Measurements from ENCODE around the gene PGBD1. TPM values are rescaled to one million over a fixed set of nuclear protein-coding genes. Genes with fewer than 3 reads are reported as not detected.

Gene PGBD1
- total and polyA plus RNA-seq, 2 donors (not counting 3 experiments of a cell fraction or from before 2014, with no cell fraction given): 4.2 to 9.6 TPM

- BruUV-seq (replicated peaks): no TSS peak
- POLR2A ChIA-PET: no interaction called here
Measured at GRCh38 chr6:28312939-28313338, 31.6 kb downstream of the PGBD1 start.

GRCh38 chr6:28315628-28316027, 34.3 kb downstream of the PGBD1 start:
- no peaks in the 10 kb centered on the region for H3K9me1 ChIP-seq (replicated peaks; ENCODE audit: control insufficient read depth, extremely low read depth, insufficient read depth, low read length)
- dilution Hi-C loops (cut with MboI; ENCODE audit: extremely low pct_ligation_motif_present, low sequenced_read_pairs): no loop called here

More at GRCh38 chr6:28312939-28313338, 31.6 kb downstream of the PGBD1 start:
- DNase-seq (ENCODE audit: low read depth, low spot score) (no peak), FAIRE-seq (no peak)
- H2AFZ ChIP-seq (ENCODE audit: low read depth, low read length): no peak overlapping the region
- TF ChIP-seq POLR2A (IDR thresholded peaks at IDR 0.05; ENCODE audit: low read depth, low read length) (no peak), EZH2 (IDR thresholded peaks at IDR 0.05; ENCODE audit: borderline replicate concordance, low read depth, low read length, severe bottlenecking) (no peak), JUN (IDR thresholded peaks at IDR 0.05; ENCODE audit: borderline replicate concordance, insufficient read depth, insufficient read length, low read depth) (no peak), GATA2 (IDR thresholded peaks at IDR 0.05; ENCODE audit: insufficient read depth, insufficient read length, low read depth, low read length) (no peak), FOS (IDR thresholded peaks at IDR 0.05; ENCODE audit: borderline replicate concordance, insufficient read depth, low read length) (no peak), MYC (IDR thresholded peaks at IDR 0.05; ENCODE audit: low read depth, low read length) (no peak)
- TF ChIP-seq, protein P1, sequence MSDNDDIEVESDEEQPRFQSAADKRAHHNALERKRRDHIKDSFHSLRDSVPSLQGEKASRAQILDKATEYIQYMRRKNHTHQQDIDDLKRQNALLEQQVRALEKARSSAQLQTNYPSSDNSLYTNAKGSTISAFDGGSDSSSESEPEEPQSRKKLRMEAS (IDR thresholded peaks at IDR 0.05; ENCODE audit: insufficient read depth, insufficient read length): no peak
- no peaks in the 10 kb centered on the region for H3K79me2 ChIP-seq (ENCODE audit: control insufficient read depth, insufficient read depth, low read length)
- H3K4me1 ChIP-seq (ENCODE audit: control insufficient read depth, extremely low read depth, insufficient read depth, low read length): no peaks in the 10 kb centered on the region
- no peaks in the 10 kb centered on the region for H3K27me3 ChIP-seq (ENCODE audit: control insufficient read depth in 2 of 2, insufficient read depth in 2 of 2, low read length in 2 of 2)
- no peak overlapping the region for H3K9ac ChIP-seq (replicated peaks; ENCODE audit: extremely low read depth, insufficient read depth, low read length)
- no peak overlapping the region for H3K27ac ChIP-seq (ENCODE audit: insufficient read depth, low read depth, low read length)
- no peak overlapping the region for H3K4me3 ChIP-seq (replicated peaks in 1 of 3; ENCODE audit: insufficient read depth in 1 of 3, low read depth in 1 of 3, low read length in 3 of 3)
- peaks cover 2% of the 10 kb centered on the region for H4K20me1 ChIP-seq (replicated peaks; ENCODE audit: control insufficient read depth, extremely low read depth, insufficient read depth, low read length)
- H3K36me3 ChIP-seq (ENCODE audit: control insufficient read depth in 2 of 2, extremely low read depth in 1 of 2, insufficient read depth in 2 of 2, low read length in 2 of 2): no peaks in the 10 kb centered on the region
- H3K4me2 ChIP-seq (ENCODE audit: insufficient read depth, low read length): no peak overlapping the region
- no peaks in the 10 kb centered on the region for H3K9me3 ChIP-seq (replicated peaks; ENCODE audit: control insufficient read depth, insufficient read depth, low read length)
- H3K9me1 ChIP-seq (replicated peaks; ENCODE audit: control insufficient read depth, extremely low read depth, insufficient read depth, low read length): no peaks in the 10 kb centered on the region
- intact Hi-C loops (cut with micrococcal nuclease): no loop called here
- CTCF ChIA-PET: interaction anchor here (0.9 kb wide), 1 partner anchor 43 kb away, joined by 3 read pairs; no protein-coding TSS in a partner anchor
- dilution Hi-C loops (cut with MboI; ENCODE audit: extremely low pct_ligation_motif_present, low sequenced_read_pairs): no loop called here

More at GRCh38 chr6:28315628-28316027, 34.3 kb downstream of the PGBD1 start:
- no peak overlapping the region for H2AFZ ChIP-seq (ENCODE audit: low read depth, low read length)
- H4K20me1 ChIP-seq (replicated peaks; ENCODE audit: control insufficient read depth, extremely low read depth, insufficient read depth, low read length): peaks cover 2% of the 10 kb centered on the region
- no peaks in the 10 kb centered on the region for H3K36me3 ChIP-seq (ENCODE audit: control insufficient read depth in 2 of 2, extremely low read depth in 1 of 2, insufficient read depth in 2 of 2, low read length in 2 of 2)
- POLR2A ChIA-PET: no interaction called here
- H3K4me1 ChIP-seq (ENCODE audit: control insufficient read depth, extremely low read depth, insufficient read depth, low read length): no peaks in the 10 kb centered on the region
- no peak overlapping the region for H3K9ac ChIP-seq (replicated peaks; ENCODE audit: extremely low read depth, insufficient read depth, low read length)
- H3K4me2 ChIP-seq (ENCODE audit: insufficient read depth, low read length): no peak overlapping the region
- H3K27ac ChIP-seq (ENCODE audit: insufficient read depth, low read depth, low read length): no peak overlapping the region
- CTCF ChIA-PET: no interaction called here
- DNase-seq (ENCODE audit: low read depth, low spot score) (no peak), FAIRE-seq (no peak)
- H3K27me3 ChIP-seq (ENCODE audit: control insufficient read depth in 2 of 2, insufficient read depth in 2 of 2, low read length in 2 of 2): no peaks in the 10 kb centered on the region
- no peak overlapping the region for H3K4me3 ChIP-seq (replicated peaks in 1 of 3; ENCODE audit: insufficient read depth in 1 of 3, low read depth in 1 of 3, low read length in 3 of 3)
- no TSS peak for BruUV-seq (replicated peaks)
- TF ChIP-seq FOS (IDR thresholded peaks at IDR 0.05; ENCODE audit: borderline replicate concordance, insufficient read depth, low read length): no peak
- TF ChIP-seq POLR2AphosphoS5 (IDR thresholded peaks at IDR 0.05; ENCODE audit: insufficient read depth, low read depth, low read length): no peak
- TF ChIP-seq MYC (IDR thresholded peaks at IDR 0.05; ENCODE audit: low read depth, low read length): no peak
- TF ChIP-seq CTCF (IDR thresholded peaks at IDR 0.05; ENCODE audit: extremely low read depth in 1 of 2, insufficient read depth in 1 of 2, low read depth in 1 of 2, low read length in 2 of 2): no peak
- TF ChIP-seq POLR2A (IDR thresholded peaks at IDR 0.05; ENCODE audit: low read depth, low read length): no peak
- no peak for TF ChIP-seq EZH2 (IDR thresholded peaks at IDR 0.05; ENCODE audit: borderline replicate concordance, low read depth, low read length, severe bottlenecking)
- TF ChIP-seq JUN (IDR thresholded peaks at IDR 0.05; ENCODE audit: borderline replicate concordance, insufficient read depth, insufficient read length, low read depth): no peak
- TF ChIP-seq, protein P1 (IDR thresholded peaks at IDR 0.05; ENCODE audit: insufficient read depth, insufficient read length): no peak
- TF ChIP-seq GATA2 (IDR thresholded peaks at IDR 0.05; ENCODE audit: insufficient read depth, insufficient read length, low read depth, low read length): no peak
- intact Hi-C loops (cut with micrococcal nuclease): no loop called here
- H3K79me2 ChIP-seq (ENCODE audit: control insufficient read depth, insufficient read depth, low read length): no peaks in the 10 kb centered on the region
- H3K9me3 ChIP-seq (replicated peaks; ENCODE audit: control insufficient read depth, insufficient read depth, low read length): no peaks in the 10 kb centered on the region
